ENCODE results near the gene HAS3. TPM values are rescaled to one million over a fixed set of nuclear protein-coding genes. Genes with fewer than 3 reads are reported as not detected.

The HAS3 gene
- total RNA-seq: 0.40 and 1.2 TPM in 2 replicates

DNA sequence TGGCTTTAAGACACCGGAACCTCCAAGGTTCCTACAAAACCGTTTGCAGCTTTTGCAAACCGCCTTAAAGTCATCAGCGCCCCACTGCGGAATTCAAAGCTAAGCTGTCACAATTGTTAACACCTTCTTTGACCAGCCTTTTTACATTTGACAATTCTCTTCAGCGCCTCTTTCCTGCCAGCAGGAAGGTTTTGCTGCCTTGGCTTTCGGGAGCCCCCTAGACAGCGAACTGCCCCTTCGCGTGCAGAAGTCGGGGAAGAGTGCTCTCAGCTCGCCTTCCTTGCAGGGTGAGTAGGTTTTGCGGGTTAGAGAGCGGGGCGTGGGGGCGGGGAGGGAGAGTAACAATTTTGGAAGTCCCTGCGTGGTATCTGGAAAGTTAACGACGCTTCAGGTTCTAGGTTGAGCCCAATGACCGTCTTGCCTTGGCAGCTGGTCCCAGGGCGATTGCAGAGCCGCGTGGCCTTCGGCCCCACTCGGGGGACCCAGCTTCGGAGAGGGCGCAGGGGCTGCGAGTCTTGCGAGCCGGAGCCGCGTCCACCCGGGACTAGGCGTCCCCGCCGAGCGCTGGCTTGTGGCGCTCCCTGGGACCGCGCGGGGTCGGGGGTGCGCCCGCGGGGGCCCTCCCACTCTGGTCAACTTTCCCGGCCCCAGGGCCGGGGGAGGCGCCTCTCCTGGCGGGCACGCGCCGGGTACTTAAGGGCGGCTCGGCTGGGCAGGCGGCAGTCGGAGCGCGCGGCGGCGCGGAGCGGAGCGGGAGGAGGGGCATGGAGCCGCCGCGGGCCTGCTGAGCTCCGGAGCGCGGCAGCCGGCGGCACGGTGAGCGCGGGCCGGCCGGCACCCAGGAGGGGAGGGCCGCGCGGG is at the start of gene HAS3:
Gene HAS3, plus strand, starts transcription at position 153 of the 861 bp plus-strand sequence. CDS start 3,743 bp downstream, outside the sequence.

DNA sequence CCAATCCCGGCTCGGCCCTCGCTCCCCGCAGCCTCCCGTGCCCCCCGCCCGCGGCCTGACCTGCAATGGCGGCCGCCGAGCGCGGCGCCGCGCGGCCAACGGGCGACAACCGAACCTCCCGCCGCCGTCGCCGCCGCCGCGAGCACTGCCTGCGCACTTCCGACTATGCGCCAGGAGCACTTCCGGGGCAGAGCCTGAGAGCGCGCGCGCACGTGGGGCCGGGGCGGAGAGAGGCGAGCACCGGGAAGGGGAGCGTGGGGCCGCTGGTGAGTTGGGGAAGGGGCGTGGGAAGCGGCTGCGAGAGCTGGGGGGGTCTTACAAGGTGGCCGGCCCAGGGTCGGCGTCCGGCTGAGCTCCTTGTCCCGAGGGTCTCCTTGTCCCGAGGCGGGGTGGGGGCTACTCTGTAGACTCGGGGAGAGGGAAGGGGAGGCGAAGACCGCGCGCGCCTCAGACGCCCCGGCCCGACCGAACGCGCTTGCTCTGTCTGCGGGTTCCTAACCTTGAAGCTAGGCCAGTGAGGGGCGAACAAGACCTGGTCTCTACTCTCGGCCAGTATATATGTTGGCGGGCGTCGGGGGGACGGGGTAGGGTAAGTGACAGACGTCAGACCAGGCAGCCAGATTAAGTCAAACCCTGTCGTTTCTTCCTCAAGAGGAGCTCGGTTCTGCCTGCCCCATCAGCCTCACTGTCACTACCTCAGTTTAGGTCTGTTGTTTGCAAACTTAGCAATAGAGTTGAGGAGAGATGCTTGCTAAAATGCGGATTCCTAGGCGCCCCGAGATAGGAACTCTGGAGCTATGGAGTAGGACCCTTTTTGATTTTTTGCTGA is 27.2 kb downstream of the HAS3 start, which contains the start of the genes CHTF8 and UTP4:
Gene CHTF8, minus strand, starts transcription at position 165 of the 829 bp plus-strand sequence. CDS start 11,130 bp downstream, outside the sequence.
Gene UTP4, plus strand, starts transcription at position 226 of the 829 bp plus-strand sequence. CDS start 811 bp downstream, outside the sequence.

Other genes with a start within 250 kb of the HAS3 start
- gene CHTF8, start 26.9 kb downstream of the HAS3 start, total RNA-seq: 88.7 and 129 TPM in 2 replicates
- gene UTP4, start 27.0 kb downstream of the HAS3 start, total RNA-seq: 32.6 and 38.1 TPM in 2 replicates
- 90.4 and 101 TPM in 2 replicates for gene SNTB2, start 81.5 kb downstream of the HAS3 start, total RNA-seq
- 37.9 and 41.4 TPM in 2 replicates for gene VPS4A, start 205.7 kb downstream of the HAS3 start, total RNA-seq
- 8.5 and 11.7 TPM in 2 replicates for gene PDF, start 224.9 kb downstream of the HAS3 start, total RNA-seq
- gene COG8, start 233.9 kb downstream of the HAS3 start, total RNA-seq: 24.7 and 36.8 TPM in 2 replicates
- gene NIP7, start 234.1 kb downstream of the HAS3 start, total RNA-seq: 42.5 and 50.3 TPM in 2 replicates
- 0.13 and 0.14 TPM in 2 replicates for gene TMED6, start 246.1 kb downstream of the HAS3 start, total RNA-seq

All from thoracic aorta endothelial cell (primary cell).